ENCODE measurements around the gene U2AF1L4.

GRCh38 chr19:35738021-35738886, 7.0 kb downstream of the U2AF1L4 start:
- TF ChIP-seq CTCF (conservative IDR thresholded peaks at IDR 0.05) (no peak), EZH2 (IDR thresholded peaks at IDR 0.05; ENCODE audit: low read depth) (no peak)
